Measurements from ENCODE around the gene TRAPPC5. TPM values are rescaled to one million over a fixed set of nuclear protein-coding genes. Genes with fewer than 3 reads are reported as not detected.

Gene TRAPPC5
- total RNA-seq, 1 donor from 2014 or later = 110 TPM

DNA sequence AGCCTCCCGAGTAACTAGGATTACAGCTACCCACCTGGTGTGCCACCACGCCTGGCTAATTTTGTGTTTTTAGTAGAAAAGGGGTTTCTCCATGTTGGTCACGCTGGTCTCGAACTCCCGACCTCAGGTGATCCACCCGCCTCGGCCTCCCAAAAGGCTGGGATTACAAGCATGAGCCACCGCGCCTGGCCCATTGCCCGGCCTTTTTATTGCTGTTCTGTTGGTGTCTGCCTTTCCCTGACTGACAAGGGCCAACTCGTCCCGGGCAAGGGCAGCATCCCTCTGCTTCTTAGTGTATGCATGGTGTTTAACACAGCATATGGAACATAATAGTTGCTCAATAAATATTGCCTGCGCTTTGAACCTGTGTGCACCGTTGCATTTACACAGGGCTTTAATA is 18.0 kb upstream of the TRAPPC5 start:
- no peak overlapping the region for H3K4me2 ChIP-seq (ENCODE audit: low read length)
- FAIRE-seq = no peak
- no peaks in the 10 kb centered on the region for H3K9me3 ChIP-seq (ENCODE audit: insufficient read depth, low read depth, low read length)
- Mint-ChIP-seq H3K36me3 (ENCODE audit: low read depth, unreplicated experiment) (no peaks in the 10 kb centered on the region), H3K27ac (ENCODE audit: unreplicated experiment) (no peak overlapping the region), H3K4me1 (ENCODE audit: low read depth, unreplicated experiment) (no peaks in the 10 kb centered on the region), H3K27me3 (ENCODE audit: low read depth, unreplicated experiment) (peaks cover 44% of the 10 kb centered on the region), H3K9me3 (ENCODE audit: unreplicated experiment) (peaks cover 2% of the 10 kb centered on the region), H3K4me3 (ENCODE audit: unreplicated experiment) (no peak overlapping the region)
- no peaks in the 10 kb centered on the region for H3K79me2 ChIP-seq (ENCODE audit: insufficient read depth, low read length)
- H3K27me3 ChIP-seq (ENCODE audit: insufficient read depth, low read length) = peaks cover 2% of the 10 kb centered on the region
- no peaks in the 10 kb centered on the region for H3K4me1 ChIP-seq (ENCODE audit: insufficient read depth, low read length)
- DNase-seq (ENCODE audit: low read depth) = no peak
- no peak overlapping the region for H3K27ac ChIP-seq (ENCODE audit: low read depth, low read length)
- H3K36me3 ChIP-seq (ENCODE audit: insufficient read depth, low read length) = no peaks in the 10 kb centered on the region
- H2AFZ ChIP-seq (ENCODE audit: low read depth, low read length) = no peak overlapping the region
- TF ChIP-seq, protein P1, sequence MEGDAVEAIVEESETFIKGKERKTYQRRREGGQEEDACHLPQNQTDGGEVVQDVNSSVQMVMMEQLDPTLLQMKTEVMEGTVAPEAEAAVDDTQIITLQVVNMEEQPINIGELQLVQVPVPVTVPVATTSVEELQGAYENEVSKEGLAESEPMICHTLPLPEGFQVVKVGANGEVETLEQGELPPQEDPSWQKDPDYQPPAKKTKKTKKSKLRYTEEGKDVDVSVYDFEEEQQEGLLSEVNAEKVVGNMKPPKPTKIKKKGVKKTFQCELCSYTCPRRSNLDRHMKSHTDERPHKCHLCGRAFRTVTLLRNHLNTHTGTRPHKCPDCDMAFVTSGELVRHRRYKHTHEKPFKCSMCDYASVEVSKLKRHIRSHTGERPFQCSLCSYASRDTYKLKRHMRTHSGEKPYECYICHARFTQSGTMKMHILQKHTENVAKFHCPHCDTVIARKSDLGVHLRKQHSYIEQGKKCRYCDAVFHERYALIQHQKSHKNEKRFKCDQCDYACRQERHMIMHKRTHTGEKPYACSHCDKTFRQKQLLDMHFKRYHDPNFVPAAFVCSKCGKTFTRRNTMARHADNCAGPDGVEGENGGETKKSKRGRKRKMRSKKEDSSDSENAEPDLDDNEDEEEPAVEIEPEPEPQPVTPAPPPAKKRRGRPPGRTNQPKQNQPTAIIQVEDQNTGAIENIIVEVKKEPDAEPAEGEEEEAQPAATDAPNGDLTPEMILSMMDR (IDR thresholded peaks at IDR 0.05; ENCODE audit: insufficient read depth, low read depth, low read length) = no peak
- no peak for TF ChIP-seq EZH2 (IDR thresholded peaks at IDR 0.05; ENCODE audit: insufficient read depth, low read length)
- H3K9ac ChIP-seq (ENCODE audit: low read length) = no peak overlapping the region
- H4K20me1 ChIP-seq (ENCODE audit: insufficient read depth, low read length) = no peaks in the 10 kb centered on the region
- H3K4me3 ChIP-seq (ENCODE audit: insufficient read depth, low read depth, low read length) = no peak overlapping the region

- no peak overlapping the region for H3K4me3 ChIP-seq (ENCODE audit: insufficient read depth, low read depth, low read length)
- no peak overlapping the region for H3K9ac ChIP-seq (ENCODE audit: low read length)
- no peak overlapping the region for H2AFZ ChIP-seq (ENCODE audit: low read depth, low read length)
- H3K79me2 ChIP-seq (ENCODE audit: insufficient read depth, low read length) = no peaks in the 10 kb centered on the region
- DNase-seq (ENCODE audit: low read depth) (no peak), FAIRE-seq (no peak)
- H3K27ac ChIP-seq (ENCODE audit: low read depth, low read length) = no peak overlapping the region
- Mint-ChIP-seq H3K36me3 (ENCODE audit: low read depth, unreplicated experiment) (no peaks in the 10 kb centered on the region), H3K9me3 (ENCODE audit: unreplicated experiment) (peaks cover 2% of the 10 kb centered on the region), H3K4me3 (ENCODE audit: unreplicated experiment) (no peak overlapping the region), H3K27me3 (ENCODE audit: low read depth, unreplicated experiment) (peaks cover 48% of the 10 kb centered on the region), H3K27ac (ENCODE audit: unreplicated experiment) (no peak overlapping the region), H3K4me1 (ENCODE audit: low read depth, unreplicated experiment) (no peaks in the 10 kb centered on the region)
- H3K36me3 ChIP-seq (ENCODE audit: insufficient read depth, low read length) = no peaks in the 10 kb centered on the region
- no peaks in the 10 kb centered on the region for H3K9me3 ChIP-seq (ENCODE audit: insufficient read depth, low read depth, low read length)
- H3K27me3 ChIP-seq (ENCODE audit: insufficient read depth, low read length) = peaks cover 2% of the 10 kb centered on the region
- TF ChIP-seq, protein P1 (IDR thresholded peaks at IDR 0.05; ENCODE audit: insufficient read depth, low read depth, low read length) = no peak
- TF ChIP-seq EZH2 (IDR thresholded peaks at IDR 0.05; ENCODE audit: insufficient read depth, low read length) = no peak
- no peak overlapping the region for H3K4me2 ChIP-seq (ENCODE audit: low read length)
- H3K4me1 ChIP-seq (ENCODE audit: insufficient read depth, low read length) = no peaks in the 10 kb centered on the region
- H4K20me1 ChIP-seq (ENCODE audit: insufficient read depth, low read length) = no peaks in the 10 kb centered on the region
Observed at GRCh38 chr19:7663706-7664105, 16.9 kb upstream of the TRAPPC5 start.

GRCh38 chr19:7665076-7665475 is 15.6 kb upstream of the TRAPPC5 start:
- Mint-ChIP-seq H3K9me3 (ENCODE audit: unreplicated experiment) (peaks cover 5% of the 10 kb centered on the region), H3K27me3 (ENCODE audit: low read depth, unreplicated experiment) (peaks cover 52% of the 10 kb centered on the region)
- no peaks in the 10 kb centered on the region for H3K36me3 ChIP-seq (ENCODE audit: insufficient read depth, low read length)

More at GRCh38 chr19:7665076-7665475, 15.6 kb upstream of the TRAPPC5 start:
- Mint-ChIP-seq H3K36me3 (ENCODE audit: low read depth, unreplicated experiment) (no peaks in the 10 kb centered on the region), H3K4me3 (ENCODE audit: unreplicated experiment) (no peak overlapping the region), H3K4me1 (ENCODE audit: low read depth, unreplicated experiment) (no peaks in the 10 kb centered on the region), H3K27ac (ENCODE audit: unreplicated experiment) (no peak overlapping the region)
- Histone ChIP-seq H3K9me3 (ENCODE audit: insufficient read depth, low read depth, low read length) (no peaks in the 10 kb centered on the region), H3K4me1 (ENCODE audit: insufficient read depth, low read length) (no peaks in the 10 kb centered on the region), H2AFZ (ENCODE audit: low read depth, low read length) (no peak overlapping the region), H3K4me3 (ENCODE audit: insufficient read depth, low read depth, low read length) (no peak overlapping the region), H3K4me2 (ENCODE audit: low read length) (no peak overlapping the region), H3K27me3 (ENCODE audit: insufficient read depth, low read length) (peaks cover 4% of the 10 kb centered on the region), H4K20me1 (ENCODE audit: insufficient read depth, low read length) (no peaks in the 10 kb centered on the region), H3K27ac (ENCODE audit: low read depth, low read length) (no peak overlapping the region), H3K9ac (ENCODE audit: low read length) (no peak overlapping the region), H3K79me2 (ENCODE audit: insufficient read depth, low read length) (no peaks in the 10 kb centered on the region)
- no peak for DNase-seq (ENCODE audit: low read depth)
- FAIRE-seq = no peak
- TF ChIP-seq, protein P1 (IDR thresholded peaks at IDR 0.05; ENCODE audit: insufficient read depth, low read depth, low read length) = no peak
